Suprapubic skin (tissue), 2 donors: Measurements from ENCODE around the gene MIR17HG.

Experiments used
- EP300 ChIP-seq: sonication (generic); formaldehyde crosslinking; IDR thresholded peaks from one replicate; pipeline ENCODE4 v1.6.1; 2017; ENCODE audit warnings: antibody characterized with exemption
- POLR2A ChIP-seq, 2 donors: fragments of 450-650 bp; IDR thresholded peaks; one replicate each; pipeline ENCODE4 v1.6.1; 2017; ENCODE audit warnings: antibody characterized with exemption in 2 of 2, mild to moderate bottlenecking in 2 of 2, moderate library complexity in 2 of 2

DNA sequence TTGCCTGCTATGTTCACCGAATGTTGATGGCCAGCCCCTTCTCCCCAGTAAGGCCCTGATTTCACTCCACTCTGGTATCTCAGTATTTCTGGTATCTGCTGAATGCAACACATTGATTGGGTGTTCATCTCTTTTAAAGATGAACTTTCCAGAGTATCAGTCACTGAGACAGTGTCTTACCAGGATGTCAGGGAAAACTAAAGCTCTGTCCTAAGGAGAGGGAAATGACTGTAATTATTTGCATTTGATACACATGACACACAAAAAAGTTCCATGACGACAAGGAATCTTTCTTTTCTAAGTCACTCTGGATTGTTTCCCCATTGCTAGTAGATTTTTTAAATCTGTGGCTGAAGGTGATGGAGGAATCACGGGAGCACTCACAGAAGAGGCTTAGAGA lies 53.2 kb downstream of the MIR17HG start:
- TF ChIP-seq POLR2A (IDR thresholded peaks at IDR 0.05) (no peak), EP300 (no peak)
